Central memory CD8-positive, alpha-beta T cell (primary cell): ENCODE data around the gene HNRNPA1.

Experiments
- ATAC-seq: fragments of 150-1000 bp; cut with Tn5 transposase; replicated peaks from 2 replicates; pipeline ENCODE4 v1.10.0; 2022; ENCODE audit warnings: mild to moderate bottlenecking, moderate FRiP score, moderate number of reproducible peaks; ENCODE audit not compliant: poor library complexity, severe bottlenecking; ENCODE audit errors: extremely low read depth
- DNase-seq, 2 donors: peaks; one replicate each; pipeline ENCODE4 v3.0.0; 2021; ENCODE audit warnings: low spot score in 2 of 2
- H3K27ac Mint-ChIP-seq: one replicate; pipeline ENCODE4 v1.8.0; 2022; ENCODE audit warnings: low read depth, mild to moderate bottlenecking, moderate library complexity, mixed read lengths
- H3K27me3 Mint-ChIP-seq: one replicate; pipeline ENCODE4 v1.8.0; 2022; ENCODE audit warnings: mixed read lengths
- H3K36me3 Mint-ChIP-seq: one replicate; pipeline ENCODE4 v1.8.0; 2022; ENCODE audit warnings: mild to moderate bottlenecking, moderate library complexity, mixed read lengths; ENCODE audit not compliant: insufficient read depth
- H3K4me1 Mint-ChIP-seq: one replicate; pipeline ENCODE4 v1.8.0; 2022; ENCODE audit warnings: mixed read lengths
- H3K4me3 Mint-ChIP-seq: one replicate; pipeline ENCODE4 v1.8.0; 2022; ENCODE audit warnings: mild to moderate bottlenecking, moderate library complexity, mixed read lengths
- H3K9me3 Mint-ChIP-seq: one replicate; pipeline ENCODE4 v1.8.0; 2022; ENCODE audit warnings: mixed read lengths

The HNRNPA1 gene

GRCh38 chr12:54294152-54294952 is 13.8 kb downstream of the HNRNPA1 start:
- Mint-ChIP-seq H3K36me3 (peaks cover 5% of the 10 kb centered on the region), H3K9me3 (no peaks in the 10 kb centered on the region), H3K4me1 (peaks cover 6% of the 10 kb centered on the region), H3K27me3 (peaks cover 16% of the 10 kb centered on the region), H3K4me3 (no peak overlapping the region), H3K27ac (no peak overlapping the region)
- ATAC-seq = peak; percentile 50
- DNase-seq = no peak

DNA sequence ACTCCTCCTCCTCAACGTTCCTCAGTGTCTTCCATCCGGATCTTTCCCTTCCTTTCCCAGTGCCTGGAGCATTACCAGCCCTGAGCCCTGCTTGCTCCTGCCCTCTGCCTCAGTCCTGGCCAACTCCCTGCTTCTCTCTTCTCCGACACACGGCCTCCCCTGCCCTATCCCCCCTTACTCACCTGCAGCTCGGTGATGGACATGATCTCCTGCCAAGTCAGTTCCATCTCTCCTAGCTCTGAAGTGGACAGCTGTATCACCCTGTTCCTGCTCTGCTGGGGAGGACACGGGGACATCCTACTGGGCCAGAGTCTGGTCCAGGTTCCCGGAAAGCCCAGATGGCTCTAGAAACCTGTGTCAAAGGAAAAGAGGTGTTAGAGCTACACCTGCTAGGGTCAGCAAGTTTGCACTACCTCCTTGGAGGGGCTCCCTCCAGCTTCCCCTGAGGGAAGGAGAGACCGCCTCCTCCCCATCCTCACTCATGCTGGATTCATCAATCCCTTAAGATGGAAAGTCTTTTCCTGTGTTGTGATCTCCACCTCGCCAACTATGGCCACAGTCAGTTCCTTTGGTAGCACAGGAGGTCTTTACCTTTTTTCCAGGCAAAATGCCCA is 14.5 kb downstream of the HNRNPA1 start:
- Mint-ChIP-seq H3K4me1 (peaks cover 6% of the 10 kb centered on the region), H3K9me3 (no peaks in the 10 kb centered on the region), H3K27ac (no peak overlapping the region), H3K36me3 (peaks cover 3% of the 10 kb centered on the region), H3K4me3 (no peak overlapping the region), H3K27me3 (peaks cover 23% of the 10 kb centered on the region)
- ATAC-seq (no peak), DNase-seq (no peak)

DNA sequence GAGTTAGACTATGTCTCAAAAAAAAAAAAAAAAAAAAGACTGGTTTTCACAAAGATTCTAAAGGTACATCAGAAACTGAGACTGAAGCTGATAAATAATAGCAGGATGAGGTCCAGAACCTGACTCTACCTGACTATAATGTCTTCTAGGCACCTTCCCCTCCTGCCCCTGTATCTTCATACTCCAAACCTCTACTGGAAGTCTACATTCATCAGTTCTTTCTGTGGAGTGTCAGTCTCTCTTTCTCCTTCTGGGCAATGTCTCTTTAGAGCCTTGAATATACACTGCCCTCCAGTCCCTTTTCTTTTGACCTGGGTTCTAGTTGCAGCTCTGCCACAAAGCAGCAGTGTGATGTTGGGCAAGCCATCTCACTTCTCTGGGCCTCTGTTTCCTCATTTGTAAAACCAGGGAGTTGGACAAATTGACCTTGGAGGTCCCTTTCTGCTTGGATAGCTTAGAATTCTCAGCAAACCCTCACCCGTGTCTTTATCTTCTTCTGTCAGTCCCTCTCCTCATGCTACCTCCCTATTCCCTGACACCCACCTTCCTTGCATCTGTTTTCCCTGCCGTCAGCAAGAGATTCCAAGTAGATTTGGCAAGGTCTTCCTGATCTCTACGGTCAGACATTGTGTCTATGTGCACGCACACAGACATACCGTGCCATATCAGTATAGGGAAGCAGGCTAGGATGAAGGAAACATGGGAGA is 16.0 kb downstream of the HNRNPA1 start:
- H3K9me3 Mint-ChIP-seq = no peaks in the 10 kb centered on the region
- H3K36me3 Mint-ChIP-seq = peaks cover 3% of the 10 kb centered on the region
- no peak for ATAC-seq
- peaks cover 12% of the 10 kb centered on the region for H3K4me1 Mint-ChIP-seq
- H3K27ac Mint-ChIP-seq = no peak overlapping the region
- H3K27me3 Mint-ChIP-seq = peaks cover 38% of the 10 kb centered on the region
- no peak overlapping the region for H3K4me3 Mint-ChIP-seq
- no peak for DNase-seq

DNA sequence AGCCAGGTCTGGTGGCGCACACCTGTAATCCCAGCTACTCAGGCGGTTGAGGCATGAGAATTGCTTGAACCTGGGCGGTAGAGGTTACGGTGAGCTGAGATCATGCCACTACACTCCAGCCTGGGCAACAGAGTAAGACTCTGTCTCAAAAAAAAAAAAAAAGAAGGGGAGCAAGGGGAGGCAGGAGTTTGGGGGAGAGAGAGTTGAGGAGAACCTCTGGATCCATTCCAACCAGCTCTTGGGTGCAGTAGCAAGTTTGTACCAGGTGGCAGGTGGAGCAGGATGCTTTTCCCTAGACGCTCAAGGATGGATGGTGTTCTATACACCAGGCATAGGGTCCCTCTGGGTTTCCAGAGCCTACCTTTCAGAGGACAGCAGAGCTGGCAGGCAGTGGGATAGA is 18.4 kb downstream of the HNRNPA1 start:
- no peak overlapping the region for H3K4me3 Mint-ChIP-seq
- peaks cover 54% of the 10 kb centered on the region for H3K27me3 Mint-ChIP-seq
- no peak overlapping the region for H3K27ac Mint-ChIP-seq
- DNase-seq (no peak), ATAC-seq (no peak)
- peaks cover 3% of the 10 kb centered on the region for H3K36me3 Mint-ChIP-seq
- peaks cover 19% of the 10 kb centered on the region for H3K4me1 Mint-ChIP-seq
- no peaks in the 10 kb centered on the region for H3K9me3 Mint-ChIP-seq

- Mint-ChIP-seq H3K9me3 (no peaks in the 10 kb centered on the region), H3K4me1 (peaks cover 26% of the 10 kb centered on the region), H3K4me3 (peak overlapping the region; percentile 1), H3K27me3 (peaks cover 54% of the 10 kb centered on the region), H3K27ac (no peak overlapping the region), H3K36me3 (peaks cover 1% of the 10 kb centered on the region)
- ATAC-seq (no peak), DNase-seq (no peak)
Observed at GRCh38 chr12:54299515-54300224, 19.1 kb downstream of the HNRNPA1 start.

- Mint-ChIP-seq H3K9me3 (no peaks in the 10 kb centered on the region), H3K27ac (no peak overlapping the region), H3K27me3 (peaks cover 54% of the 10 kb centered on the region), H3K4me1 (peaks cover 27% of the 10 kb centered on the region), H3K4me3 (peak overlapping the region; percentile 44), H3K36me3 (peaks cover 1% of the 10 kb centered on the region)
- no peak for DNase-seq
- no peak for ATAC-seq
Observed at GRCh38 chr12:54300225-54300731, 19.8 kb downstream of the HNRNPA1 start.

DNA sequence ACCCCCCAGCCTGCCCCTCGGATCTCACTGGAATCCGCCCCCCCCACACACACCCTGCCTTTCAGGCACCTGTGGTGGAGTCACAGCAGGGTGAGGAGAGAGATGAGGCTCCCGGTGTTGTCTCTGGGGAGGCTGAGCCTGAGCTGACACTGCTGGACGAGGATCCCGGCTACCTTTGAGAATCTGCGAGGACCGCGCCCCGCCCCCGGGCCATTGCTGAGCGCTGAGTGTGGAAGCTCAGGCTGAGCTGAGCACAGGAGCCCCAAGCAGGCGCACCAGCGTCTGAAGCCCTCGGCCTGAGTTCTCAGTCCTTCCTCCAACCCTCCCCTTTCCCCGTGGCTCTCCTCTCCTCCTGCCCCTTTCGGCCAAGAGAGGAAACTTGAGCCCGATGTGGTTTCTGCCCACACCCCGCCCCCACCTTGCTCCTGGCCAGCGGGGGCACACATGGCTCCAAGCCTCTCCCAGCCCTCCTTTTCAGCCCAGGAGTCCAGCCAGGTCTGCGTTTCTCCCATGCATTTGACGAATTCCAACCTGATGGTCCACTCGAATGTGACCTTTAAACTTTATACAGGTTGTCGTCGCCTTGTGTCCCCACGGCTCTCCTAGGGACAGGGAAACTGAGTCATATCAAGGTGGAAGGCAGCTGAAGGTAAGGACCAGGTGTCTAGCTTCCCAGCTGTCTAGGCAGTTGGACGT is 20.4 kb downstream of the HNRNPA1 start, which contains the start of gene NFE2:
Gene NFE2 (minus strand): TSS at position 284 of the 696 bp plus-strand sequence. CDS start 5,767 bp downstream, outside the sequence.
- Mint-ChIP-seq H3K4me3 (peak within 1 kb of the TSS; percentile 44), H3K4me1 (peaks cover 27% of the 10 kb centered on the region), H3K27ac (no peak within 1 kb of the TSS), H3K27me3 (peaks cover 54% of the 10 kb centered on the region), H3K9me3 (no peaks in the 10 kb centered on the region), H3K36me3 (peaks cover 1% of the 10 kb centered on the region)
- ATAC-seq (peak; percentile 65), DNase-seq (no peak)

- ATAC-seq = no peak
- no peaks in the 10 kb centered on the region for H3K9me3 Mint-ChIP-seq
- no peak for DNase-seq
- peaks cover 54% of the 10 kb centered on the region for H3K27me3 Mint-ChIP-seq
- H3K4me3 Mint-ChIP-seq = no peak overlapping the region
- H3K4me1 Mint-ChIP-seq = peaks cover 27% of the 10 kb centered on the region
- no peak overlapping the region for H3K27ac Mint-ChIP-seq
- H3K36me3 Mint-ChIP-seq = peaks cover 1% of the 10 kb centered on the region
Observed at GRCh38 chr12:54301428-54302048, 21.0 kb downstream of the HNRNPA1 start.

DNA sequence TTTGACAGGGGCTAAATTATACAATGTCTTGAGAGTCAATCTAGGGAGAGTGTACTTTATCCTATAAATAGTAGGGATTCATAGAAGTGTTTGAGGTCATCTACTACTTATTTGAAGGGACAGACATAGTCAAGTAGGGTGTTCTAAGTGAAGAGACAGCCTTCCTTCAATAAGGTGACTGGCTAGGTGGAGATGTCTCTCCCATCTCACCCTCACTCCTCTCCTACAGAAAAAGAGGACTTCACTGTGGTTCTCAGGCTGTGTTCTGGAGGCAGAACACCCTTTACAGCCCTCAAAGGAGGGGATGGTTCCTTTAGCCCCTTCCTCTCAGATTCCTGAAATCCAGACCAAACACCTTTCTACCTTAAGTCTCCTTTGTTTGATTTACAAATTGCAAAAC is 23.1 kb downstream of the HNRNPA1 start:
- ATAC-seq = no peak
- DNase-seq = no peak

DNA sequence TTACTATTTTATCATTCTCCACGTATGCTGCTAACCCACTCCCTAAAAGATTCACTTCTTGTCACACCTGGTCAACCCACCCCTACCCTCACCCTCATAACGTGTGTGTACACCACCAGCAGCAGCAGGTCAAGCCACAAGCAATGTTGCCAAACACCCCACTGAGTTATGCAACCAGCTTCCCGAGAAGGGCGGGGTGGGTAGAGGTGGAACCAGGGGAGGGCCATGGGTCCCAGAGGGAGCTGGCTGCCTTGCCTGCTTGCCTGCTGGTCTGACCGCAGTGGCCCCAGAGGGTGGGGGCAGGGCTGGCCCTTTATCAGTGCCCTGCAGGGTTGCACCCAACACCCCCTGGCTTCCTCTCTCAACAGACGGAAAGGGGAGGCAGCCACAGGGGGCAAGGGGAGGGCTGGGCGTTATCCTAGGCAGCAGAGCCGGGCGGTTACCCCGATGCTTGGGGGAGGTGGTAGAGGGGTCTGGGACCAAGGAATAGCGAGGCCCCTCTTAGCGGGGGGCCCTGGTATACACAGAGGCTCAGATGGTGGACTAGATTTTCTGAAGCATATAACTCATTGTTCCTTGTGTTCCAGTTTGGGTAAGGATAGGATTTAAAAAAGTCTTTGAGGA is 23.8 kb downstream of the HNRNPA1 start:
- Mint-ChIP-seq H3K9me3 (no peaks in the 10 kb centered on the region), H3K36me3 (peaks cover 1% of the 10 kb centered on the region), H3K27me3 (peaks cover 38% of the 10 kb centered on the region), H3K27ac (no peak overlapping the region), H3K4me1 (peaks cover 35% of the 10 kb centered on the region), H3K4me3 (peak overlapping the region; percentile 59)
- ATAC-seq (peak; percentile 61), DNase-seq (no peak)

More for the DNA sequence above, 23.1 kb downstream of the HNRNPA1 start:
- Mint-ChIP-seq H3K4me3 (no peak overlapping the region), H3K27ac (no peak overlapping the region), H3K36me3 (peaks cover 1% of the 10 kb centered on the region), H3K4me1 (peaks cover 35% of the 10 kb centered on the region), H3K27me3 (peaks cover 44% of the 10 kb centered on the region), H3K9me3 (no peaks in the 10 kb centered on the region)
